Measurements from ENCODE around the gene SGCA.

GRCh38 chr17:50191359-50192143 lies 25.7 kb downstream of the SGCA start:
- TF ChIP-seq POLR2AphosphoS5 (IDR thresholded peaks at IDR 0.05; ENCODE audit: low read depth, low read length) (no peak), POLR2A (IDR thresholded peaks at IDR 0.05; ENCODE audit: low read depth, low read length) (no peak), TAF1 (IDR thresholded peaks at IDR 0.05; ENCODE audit: low read depth, low read length) (no peak), SPI1 (IDR thresholded peaks at IDR 0.05; ENCODE audit: low read depth, low read length) (no peak), PAX5 (IDR thresholded peaks at IDR 0.05; ENCODE audit: insufficient read depth, low read length, severe bottlenecking) (no peak), POU2F2 (IDR thresholded peaks at IDR 0.05; ENCODE audit: low read depth, low read length) (no peak)
